Glomerular visceral epithelial cell (primary cell): ENCODE results near the gene COL16A1.

Experiments
- DNase-seq: peaks from one replicate; pipeline ENCODE4 v3.0.0-alpha.2; 2016; ENCODE audit errors: extremely low spot score

COL16A1 gene

DNA sequence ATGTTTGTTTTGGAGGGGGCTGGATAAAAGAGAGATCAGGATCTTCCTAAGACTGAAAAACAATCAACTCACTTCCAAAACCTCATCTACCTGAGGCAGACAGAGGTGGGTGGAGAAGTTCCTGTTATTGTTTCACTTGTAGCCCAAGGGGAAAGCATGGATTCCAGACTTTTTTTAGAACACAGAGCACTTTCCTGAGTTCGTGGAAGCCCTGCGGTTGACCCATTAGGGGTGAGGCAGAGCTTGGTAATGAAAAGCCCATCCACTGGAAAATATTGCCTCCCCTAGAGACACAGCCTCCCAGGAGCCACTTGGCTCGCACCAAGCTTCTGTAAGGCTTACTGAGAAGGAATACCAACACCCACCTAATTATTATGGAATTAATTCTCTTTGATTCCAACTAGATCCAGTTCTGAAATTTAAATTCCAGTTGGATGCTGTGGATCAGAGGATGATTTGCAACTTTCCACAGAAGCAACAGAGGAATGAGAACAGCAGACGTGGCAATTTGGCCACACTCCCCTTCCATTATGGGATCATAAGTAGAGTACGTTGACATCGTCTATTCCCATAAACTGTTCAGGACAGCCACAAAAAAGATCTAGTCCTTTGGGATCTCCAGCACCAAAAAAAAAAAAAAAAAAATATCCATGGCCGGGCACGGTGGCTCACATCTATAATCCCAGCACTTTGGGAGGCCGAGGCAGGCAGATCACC, 55.0 kb downstream of the COL16A1 start:
- DNase-seq = no peak

DNA sequence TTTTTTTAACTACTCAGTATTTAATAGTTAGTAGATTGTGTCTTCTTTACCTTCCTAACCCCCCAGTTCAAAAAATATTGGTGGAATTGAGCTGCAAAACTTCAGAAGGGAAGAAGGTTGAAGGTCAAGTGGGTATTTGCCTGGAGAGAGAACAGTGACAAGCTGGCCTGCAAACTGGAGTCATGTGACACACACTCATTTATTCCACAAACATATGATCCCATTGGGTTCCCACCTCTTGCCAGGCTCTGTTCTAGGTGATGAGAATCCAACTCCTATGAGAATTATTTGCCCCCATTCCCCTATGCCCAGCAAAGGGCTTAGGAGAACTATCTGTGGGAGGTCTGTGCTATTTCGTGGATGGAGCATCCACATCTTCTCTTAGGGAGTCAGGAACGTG, 55.6 kb downstream of the COL16A1 start:
- DNase-seq = no peak

DNA sequence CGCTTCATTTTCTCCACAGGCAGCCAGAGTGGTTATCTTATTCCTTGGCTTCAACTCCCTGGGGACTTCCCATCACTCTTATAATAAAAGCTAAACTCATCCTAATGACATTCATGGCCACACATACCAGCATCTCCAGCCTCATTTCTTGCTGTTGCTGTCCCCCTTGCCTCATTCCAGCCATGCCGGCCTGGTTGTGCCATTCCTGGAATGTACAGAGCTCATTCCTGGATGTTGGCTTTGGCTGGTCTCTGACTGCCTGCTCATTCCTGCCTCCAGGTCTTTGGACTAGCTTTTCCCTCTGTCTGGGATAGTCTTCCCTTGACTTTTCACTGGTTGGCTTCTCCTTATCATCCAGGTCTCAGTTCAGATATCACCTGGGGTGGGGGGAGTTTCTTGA, 56.7 kb downstream of the COL16A1 start:
- DNase-seq = no peak

DNA sequence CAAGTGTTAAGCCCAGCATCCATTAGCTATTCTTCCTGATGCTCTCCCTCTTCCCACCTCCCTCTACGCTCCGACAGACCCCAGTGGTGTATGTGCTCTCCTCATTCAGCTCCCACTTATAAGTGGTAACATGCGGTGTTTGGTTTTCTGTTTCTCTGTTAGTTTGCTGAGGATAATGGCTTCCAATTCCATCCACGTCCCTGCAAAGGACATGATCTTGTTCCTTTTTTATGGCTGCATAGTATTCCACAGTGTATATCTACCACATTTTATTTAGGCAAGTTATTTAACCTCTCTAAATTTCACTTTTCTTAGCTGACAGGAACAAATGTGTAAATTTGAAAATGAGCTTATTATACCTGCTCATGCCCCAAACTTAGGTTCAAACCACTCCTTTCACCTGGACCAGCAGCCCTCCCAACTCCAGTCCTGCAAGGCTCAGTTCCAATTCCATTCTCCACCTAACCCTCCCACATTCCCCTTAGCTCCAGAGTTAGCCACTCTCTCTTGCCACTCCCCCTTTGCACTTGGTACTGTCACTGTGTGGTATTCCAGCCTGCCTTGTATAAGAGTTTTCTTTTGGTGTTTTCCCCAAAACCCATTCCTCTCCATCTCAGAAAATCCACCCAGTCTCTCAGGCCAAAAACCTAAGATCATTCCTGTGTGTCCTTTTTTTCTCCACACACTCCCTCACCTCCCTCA, 57.4 kb downstream of the COL16A1 start:
- DNase-seq = no peak

DNA sequence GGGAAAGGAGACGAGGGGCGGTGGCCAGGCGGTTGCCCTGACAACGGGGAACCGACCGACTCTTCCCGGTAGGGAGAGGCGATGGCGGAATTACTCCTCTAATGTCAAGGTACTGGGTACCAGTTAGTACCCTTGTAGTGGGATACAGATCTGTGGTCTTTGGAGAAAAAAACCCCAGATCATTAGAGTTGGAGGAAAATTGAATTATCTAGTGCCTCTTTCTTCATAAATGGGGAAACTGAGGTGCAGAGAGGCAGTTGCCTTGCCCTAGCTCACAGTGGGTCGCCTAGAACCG, 58.6 kb downstream of the COL16A1 start:
- DNase-seq = no peak

DNA sequence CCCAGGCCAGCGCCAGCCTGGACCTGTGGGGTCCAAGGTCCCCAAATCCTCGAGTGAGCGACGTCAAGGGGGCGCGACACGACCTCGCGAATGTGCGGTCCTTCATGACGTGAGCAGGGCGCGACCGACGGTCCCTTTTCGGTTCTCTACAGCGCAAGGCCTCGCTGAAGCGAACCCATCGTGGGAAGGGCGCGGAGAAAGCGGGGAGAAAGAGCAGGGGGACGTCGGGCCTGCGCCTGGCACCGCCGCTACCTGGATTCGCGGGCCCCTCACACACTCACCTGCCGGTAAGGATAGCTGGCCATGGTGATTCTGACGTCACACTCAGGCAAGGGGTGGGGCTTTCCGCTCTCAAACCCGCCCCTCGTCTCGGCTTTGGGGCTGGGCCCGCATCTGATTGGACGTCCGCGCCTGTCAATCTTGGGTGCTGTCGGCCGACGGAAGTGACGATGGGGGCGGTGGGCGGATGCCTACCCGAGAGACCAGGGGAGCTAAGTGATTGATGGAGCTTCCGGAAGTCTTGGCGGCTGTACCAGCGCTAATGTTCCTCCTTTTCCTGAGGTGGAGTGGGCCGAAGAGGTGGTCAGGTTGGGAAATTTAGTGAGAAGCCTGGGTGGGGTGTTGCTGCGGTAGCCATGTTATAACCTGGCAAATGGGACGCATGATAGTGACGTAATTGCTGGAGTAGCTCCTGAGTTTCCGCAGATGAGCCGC, 59.1 kb downstream of the COL16A1 start, which contains the start of gene PEF1:
Gene PEF1 (minus strand): TSS at position 317 of the 714 bp plus-strand sequence. CDS start 12 bp downstream, at position 305.
- peak; percentile 99 for DNase-seq

DNA sequence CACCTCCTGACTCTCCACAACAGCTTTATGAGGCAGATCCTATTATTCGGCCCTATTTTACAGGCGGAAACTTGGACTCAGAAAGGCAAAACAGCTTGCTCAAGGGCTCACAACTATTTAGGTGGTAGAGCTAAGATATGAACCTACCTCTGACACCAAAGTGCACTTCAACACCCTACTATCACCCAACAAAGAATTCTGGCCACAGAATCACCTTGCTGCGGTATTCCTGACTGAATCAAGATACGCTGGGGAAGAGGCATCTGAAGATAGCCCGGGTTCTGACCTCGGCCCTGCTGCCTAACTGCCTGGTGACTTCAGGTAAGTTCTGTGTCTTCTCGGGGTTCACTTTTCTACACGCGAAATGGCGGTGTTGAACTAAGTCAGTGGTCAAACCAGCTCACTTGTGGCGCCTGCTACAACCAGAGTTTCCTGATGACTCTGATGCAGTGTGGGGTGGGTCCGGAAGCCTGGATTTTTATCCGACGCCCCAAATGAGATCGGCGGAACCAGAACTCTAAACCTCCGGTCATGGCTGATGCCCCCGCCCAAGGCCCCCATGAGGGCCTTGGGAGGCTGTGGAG, 59.7 kb downstream of the COL16A1 start:
- no peak for DNase-seq

DNA sequence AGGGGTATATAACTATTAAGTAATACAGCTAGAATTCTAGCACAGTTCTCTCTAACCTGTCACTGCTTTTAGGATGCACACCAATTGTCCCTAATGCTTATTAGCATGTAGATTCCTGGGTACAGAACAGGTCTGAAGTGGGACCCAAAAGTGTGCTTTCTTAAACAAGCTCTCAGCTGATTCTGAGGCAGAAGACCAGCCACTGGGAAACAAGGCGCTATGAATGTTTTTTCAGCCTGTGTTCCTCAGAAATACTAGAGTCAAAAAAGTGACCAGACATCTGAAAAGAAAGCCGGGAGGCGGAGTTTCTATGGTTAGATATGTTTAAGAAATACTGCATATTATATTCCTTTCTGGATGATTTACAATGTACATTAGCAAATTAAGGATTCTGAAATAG, 60.9 kb downstream of the COL16A1 start:
- DNase-seq = no peak

DNA sequence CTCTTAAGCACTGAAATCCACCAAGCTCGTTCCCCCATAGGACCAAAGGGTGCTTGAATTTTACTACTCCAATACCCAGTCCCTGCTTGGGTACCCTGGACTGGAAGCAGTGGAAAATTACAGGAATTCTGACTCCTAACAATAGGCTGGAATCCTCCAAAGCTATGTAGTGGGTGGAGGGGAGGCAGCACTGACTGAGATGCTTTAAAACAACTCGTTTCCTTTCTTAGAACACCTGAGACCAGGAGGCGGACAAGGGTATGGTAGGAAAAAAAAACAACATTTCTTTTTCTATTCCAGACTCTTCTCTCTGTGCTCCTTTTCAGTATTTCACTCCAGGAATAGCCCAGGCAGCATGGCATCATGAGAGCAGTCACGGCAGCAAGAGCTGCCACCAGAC, 61.5 kb downstream of the COL16A1 start:
- DNase-seq = no peak

DNA sequence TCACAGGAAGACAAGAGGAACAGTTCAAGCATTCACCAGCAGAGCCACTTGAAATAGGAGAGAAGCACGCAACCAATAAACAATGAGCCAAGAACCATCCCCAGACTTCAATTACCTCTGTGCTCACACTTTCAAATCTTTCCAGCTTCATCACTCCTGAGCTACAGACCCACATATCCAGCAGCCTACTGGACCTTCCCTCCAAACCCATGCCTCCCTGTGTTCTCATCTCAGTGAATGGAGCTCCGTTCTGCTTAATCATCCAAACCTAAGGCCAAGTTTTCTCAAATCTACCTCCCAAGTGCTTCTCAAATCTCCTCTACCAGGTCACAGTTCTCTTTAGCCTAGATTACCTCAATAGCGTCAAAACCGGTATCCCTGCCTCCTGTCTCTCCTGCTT, 62.9 kb downstream of the COL16A1 start:
- no peak for DNase-seq

DNA sequence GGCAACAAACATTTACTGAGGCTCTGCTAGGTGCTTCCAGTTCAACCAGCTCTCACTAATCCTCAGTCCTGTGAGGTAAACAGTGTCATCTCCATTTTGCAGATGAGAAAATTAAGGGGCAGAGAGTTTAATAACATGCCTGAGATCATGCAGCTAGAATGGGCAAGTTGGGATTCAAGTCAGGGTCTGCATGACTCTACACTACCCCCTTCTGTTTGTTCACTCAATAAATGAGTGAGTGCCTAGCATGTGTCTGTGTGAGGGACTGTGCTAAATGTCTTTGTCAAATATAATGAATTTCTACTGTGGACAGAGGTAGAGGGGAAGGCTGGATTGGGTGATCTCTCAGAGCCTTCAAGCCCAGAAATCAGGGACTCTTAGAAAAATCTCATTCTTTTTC, 63.6 kb downstream of the COL16A1 start:
- DNase-seq = no peak

DNA sequence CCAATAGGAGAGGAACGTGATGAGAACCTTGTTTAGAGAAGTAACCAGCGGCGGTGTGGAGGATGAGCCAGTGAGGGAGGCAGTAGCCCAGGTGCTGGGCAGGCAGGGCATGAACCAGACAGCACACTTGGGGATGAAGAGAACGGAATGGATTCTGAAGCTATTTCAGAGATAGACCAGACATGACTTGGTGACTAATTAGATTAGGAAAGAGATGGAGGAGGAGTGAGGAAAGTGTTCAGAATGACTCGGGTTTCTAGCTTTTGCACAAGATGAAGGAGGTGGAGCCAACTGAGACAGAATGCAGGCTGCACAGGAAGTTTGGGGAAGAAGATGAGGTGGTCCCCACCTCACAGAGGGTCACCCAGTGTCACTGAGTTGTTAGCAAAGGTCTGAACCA, 64.3 kb downstream of the COL16A1 start:
- no peak for DNase-seq

DNA sequence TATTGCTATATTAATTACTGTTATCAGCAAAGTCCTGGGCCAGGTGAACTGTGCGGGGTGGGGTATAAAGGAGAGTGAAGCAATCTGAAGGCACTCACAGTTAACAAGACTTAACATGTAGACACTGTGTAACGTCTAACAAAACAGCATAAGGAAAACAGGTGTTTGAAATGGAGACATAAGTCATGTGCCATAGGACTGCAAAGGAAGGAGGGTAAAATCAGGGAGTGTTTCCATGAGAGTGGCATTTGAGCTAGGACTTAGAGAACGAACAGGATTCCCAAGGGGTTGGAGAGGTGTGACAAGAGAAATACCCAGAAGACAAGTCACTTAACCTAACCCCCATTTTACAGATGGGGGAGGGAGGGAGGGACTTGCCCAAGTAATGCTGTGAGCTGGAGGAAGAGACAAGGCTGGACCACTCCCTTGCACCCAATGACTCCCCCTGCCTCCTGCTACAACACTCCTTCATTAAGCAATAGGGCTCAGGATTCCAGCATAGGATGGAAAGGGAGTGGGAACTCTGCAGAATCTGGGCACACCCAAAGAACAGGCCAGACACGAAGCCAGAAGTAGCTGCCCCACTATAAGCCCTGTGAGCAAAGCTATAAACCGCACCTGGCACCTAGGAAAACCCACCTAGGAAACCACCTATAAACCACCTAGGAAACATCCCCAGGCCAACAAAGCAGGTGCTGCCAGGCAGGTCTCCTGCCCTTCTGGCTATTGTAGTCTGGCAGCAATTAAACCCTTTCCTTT, 65.7 kb downstream of the COL16A1 start:
- DNase-seq = no peak

DNA sequence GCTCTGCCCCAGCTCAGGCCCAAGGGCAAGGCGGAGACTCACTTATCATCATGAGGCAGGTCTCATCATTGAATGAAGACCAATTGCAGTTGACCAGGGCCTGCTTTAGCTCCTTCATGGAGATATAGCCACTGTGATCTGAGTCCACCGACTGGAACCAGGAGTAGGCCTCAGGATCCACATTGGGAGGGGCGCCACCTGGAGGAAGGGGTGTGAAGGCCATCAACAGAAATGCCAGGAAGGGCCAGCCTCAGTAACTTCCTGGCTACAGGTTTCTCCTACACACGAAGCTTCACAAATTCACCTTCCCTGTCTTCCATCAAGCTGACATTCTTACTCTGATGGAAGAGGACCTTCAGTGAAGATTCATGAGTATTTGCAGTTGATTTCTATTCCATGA, 70.7 kb downstream of the COL16A1 start:
- peak; percentile 26 for DNase-seq

DNA sequence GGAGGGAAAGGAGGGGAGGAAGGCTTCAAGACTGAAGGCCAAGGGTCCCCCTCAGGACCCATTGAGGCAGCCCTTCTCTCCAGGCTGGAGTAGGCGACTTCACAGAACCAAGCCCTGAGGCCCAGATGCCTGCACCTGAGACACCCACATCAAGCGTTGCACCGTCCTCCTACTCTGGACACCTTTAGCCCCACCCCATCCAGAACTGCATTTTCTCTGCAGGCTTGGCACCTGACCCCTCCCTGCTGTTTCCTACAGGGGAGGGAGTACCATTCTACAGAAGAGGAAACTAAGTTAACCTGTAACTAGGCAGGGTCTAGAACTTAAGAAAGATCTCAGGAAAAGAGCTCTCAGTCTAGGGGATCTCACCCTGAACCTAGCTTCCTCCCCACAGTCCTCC, 71.2 kb downstream of the COL16A1 start:
- DNase-seq = no peak

DNA sequence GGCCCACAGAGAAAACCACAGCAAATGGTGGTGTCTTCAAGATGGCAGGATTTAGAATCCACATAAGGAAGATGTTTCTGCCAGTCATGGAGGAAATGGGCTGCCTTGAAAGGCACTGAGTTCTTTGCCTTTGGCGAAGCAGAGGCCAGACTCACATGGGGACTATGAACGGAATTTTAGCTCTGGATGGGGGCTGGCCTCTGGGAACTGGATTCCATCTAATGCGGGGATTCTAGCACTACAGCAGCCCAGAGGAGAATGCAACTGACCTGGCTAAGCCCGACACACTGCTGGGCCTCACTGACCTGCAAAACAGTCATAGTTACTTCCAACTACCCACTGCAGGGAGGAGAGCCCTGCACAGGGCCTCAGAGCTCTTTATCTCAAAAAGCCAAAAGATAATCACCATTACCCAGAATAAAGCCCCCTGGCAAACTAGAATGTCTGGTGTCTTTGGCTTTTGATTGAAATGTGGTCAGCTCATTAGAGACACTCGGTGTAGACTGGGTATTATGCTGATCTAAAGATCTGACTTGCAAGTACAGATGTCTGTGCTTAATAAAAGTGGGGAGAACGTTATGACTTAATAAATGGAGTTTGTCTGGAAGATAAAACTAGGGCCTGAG, 74.8 kb downstream of the COL16A1 start:
- DNase-seq = no peak

DNA sequence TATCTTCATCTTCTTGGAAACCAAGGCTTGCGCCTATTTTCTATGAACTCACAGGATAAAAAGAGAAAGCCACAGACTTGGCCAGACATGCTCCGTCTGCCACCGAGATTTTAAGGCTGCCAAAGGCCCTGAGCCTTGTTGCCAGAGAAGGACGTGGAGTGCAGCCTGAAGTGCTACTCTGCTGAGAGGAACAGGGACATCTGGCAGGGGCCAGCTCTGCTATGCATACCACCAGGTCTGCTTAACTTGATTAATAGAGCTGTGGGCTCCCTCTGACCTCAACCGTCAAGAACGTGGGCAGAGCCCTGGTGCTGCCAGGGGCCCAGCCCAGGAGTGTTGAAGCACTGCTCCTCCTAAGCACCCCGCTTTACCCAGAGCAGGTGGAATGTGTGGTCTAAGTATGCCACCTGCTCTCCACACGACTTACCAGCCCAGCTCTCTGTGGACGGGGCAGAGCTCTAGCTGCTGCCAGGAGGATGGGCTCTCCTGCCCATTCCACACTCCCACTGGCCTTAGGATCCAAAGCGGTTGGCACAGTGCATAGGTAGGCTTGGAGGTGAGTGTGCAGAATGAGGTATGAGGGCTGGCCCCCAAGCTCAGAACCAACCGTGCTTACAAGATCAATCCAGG, 75.8 kb downstream of the COL16A1 start:
- no peak for DNase-seq

DNA sequence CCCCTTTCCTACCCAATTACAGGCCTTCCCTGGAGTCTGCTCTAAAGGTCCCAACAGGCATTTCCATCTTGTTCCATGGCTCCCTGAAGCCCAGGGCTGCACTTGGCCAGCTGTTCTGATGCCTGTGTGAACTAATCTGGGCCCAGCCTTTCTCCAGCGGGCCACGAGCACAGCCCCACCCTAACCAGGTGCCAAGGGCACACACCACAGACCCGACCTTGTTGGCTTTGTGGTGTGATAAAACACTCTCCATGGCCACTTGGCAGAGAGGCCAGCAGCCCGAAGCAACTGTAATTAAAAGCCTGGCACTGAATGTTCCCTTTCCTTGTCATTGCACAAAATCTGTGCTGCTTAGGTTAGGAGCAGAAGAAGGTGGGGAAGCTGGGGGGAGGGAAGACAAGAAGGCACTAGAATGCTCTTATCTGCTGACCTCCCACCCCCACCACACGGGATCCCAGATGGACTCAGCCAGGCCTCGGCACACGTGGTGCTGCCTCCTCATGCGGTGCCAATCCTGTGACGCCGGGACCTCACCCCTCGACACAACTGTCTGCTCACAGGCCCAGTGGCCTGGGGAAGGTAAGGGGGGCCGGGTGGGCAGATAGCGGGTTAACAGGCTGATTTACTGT, 76.4 kb downstream of the COL16A1 start:
- no peak for DNase-seq

DNA sequence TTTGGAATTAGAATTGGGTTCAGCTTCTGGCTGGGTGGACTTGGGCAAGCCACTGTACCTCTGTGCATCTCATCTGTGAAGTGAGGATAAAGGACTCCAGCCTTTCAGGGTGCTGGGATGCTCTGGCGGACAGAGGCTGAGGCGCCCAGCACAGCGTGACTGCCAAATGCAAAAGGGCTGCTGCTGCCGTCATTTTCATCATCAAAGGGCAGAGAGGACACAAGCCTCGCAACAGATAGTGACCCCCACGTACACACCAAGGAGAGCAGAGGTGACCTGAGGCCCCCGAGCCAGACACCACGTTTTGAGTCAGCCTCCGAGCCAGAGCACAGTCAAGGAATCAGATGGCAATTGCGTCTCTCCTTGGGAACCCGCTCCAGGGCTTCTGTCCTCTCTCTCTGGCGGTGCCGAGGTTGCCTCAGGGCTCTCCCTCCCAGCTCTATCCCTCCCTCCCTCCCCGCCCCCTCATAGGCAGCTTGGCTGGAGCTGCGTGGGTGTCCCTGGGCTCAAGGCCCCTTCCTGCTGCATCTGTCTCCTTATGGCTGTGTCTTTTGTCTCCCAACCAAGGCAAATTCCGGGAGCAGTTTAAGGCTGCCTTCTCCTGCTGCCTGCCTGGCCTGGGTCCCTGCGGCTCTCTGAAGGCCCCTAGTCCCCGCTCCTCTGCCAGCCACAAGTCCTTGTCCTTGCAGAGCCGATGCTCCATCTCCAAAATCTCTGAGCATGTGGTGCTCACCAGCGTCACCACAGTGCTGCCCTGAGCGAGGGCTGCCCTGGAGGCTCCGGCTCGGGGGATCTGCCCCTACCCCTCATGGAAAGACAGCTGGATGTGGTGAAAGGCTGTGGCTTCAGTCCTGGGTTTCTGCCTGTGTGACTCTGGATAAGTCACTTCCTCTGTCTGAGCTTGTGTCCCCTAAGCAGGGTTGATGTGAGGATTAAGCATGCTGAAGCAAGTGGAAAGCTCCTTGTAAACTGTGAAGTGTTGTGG, 77.3 kb downstream of the COL16A1 start:
- no peak for DNase-seq
